Mesothelial cell of epicardium (in vitro differentiated cells): ENCODE results near the gene STN1. TPM values are rescaled to one million over a fixed set of nuclear protein-coding genes. Genes with fewer than 3 reads are reported as not detected.

Experiments
- DNase-seq, 2 experiments: peaks; one replicate each; pipeline ENCODE4 v3.0.0; 2021; ENCODE audit warnings: low spot score in 2 of 2; ENCODE audit not compliant: unreplicated experiment in 2 of 2
- H3K27ac Mint-ChIP-seq: 2 replicates; pipeline ENCODE4 v1.8.0; 2021; ENCODE audit warnings: mixed read lengths
- H3K27me3 Mint-ChIP-seq: 2 replicates; pipeline ENCODE4 v1.8.0; 2021; ENCODE audit warnings: low read depth, mixed read lengths
- H3K36me3 Mint-ChIP-seq: 2 replicates; pipeline ENCODE4 v1.8.0; 2021; ENCODE audit warnings: mixed read lengths
- H3K4me1 Mint-ChIP-seq: 2 replicates; pipeline ENCODE4 v1.8.0; 2021; ENCODE audit warnings: mixed read lengths
- H3K4me3 Mint-ChIP-seq: 2 replicates; pipeline ENCODE4 v1.8.0; 2021; ENCODE audit warnings: mild to moderate bottlenecking, moderate library complexity, mixed read lengths
- H3K9me3 Mint-ChIP-seq: 2 replicates; pipeline ENCODE4 v1.8.0; 2021; ENCODE audit warnings: mixed read lengths
- CTCF ChIP-seq: fragments of 200-600 bp; sonication (generic); IDR thresholded peaks from one replicate; pipeline ENCODE4 v1.5.0; 2021; ENCODE audit warnings: antibody characterized with exemption; ENCODE audit not compliant: unreplicated experiment
- total RNA-seq: library from RNA; stranded (reverse); gene quantifications from 3 replicates; pipeline ENCODE4 v1.2.1, GENCODE V29; 2021

The STN1 gene
- total RNA-seq, 1 donor from 2014 or later = 14.2 TPM

DNA sequence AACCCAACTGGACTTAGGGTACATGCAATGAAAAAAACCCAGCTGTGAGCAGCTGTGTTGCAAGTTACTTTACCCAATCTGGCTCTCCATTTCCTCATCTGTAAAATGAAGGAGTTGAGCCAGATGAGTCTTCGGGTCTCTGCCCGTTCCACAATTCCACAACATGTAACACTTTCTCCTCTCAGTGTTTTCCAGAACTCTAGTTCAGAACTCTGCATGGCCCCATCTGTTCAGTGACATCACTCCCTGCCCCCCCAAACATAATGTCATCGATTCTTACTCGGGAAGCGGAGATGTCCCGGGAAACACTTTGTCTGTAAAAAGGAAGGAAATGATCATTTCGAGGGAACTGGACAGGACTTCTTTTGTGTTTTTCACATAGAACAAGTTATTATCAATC is 65.1 kb downstream of the STN1 start:
- no peaks in the 10 kb centered on the region for H3K27me3 Mint-ChIP-seq
- no peak overlapping the region for H3K27ac Mint-ChIP-seq
- no peak for TF ChIP-seq CTCF
- H3K4me3 Mint-ChIP-seq = no peak overlapping the region
- H3K9me3 Mint-ChIP-seq = no peaks in the 10 kb centered on the region
- H3K36me3 Mint-ChIP-seq = no peaks in the 10 kb centered on the region
- no peak for DNase-seq
- peaks cover 43% of the 10 kb centered on the region for H3K4me1 Mint-ChIP-seq

DNA sequence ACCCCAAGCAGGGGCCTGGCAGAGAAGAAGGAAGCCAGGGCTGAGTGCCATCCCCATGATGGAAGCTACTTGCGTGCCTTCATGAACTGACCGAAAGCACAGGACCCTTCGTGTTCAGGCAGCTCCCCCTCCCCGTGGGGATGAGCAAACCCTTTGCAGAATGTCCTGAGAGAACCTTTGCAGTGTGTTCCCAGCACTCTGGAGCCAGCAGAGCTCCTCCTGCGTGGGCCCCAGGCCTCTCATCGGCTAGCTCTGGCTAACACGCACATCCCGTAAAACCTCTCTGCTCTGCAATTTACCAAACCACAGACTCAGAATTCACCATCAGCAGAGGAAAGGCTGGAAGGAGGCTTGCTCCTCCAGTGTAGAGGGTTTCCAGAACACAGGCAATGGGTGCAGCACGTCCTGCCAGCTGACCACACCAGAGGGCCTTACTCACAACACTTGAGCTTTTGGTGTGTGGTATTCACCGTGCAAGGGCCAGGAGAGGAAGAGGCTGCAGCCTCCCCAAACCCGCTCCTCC is 65.7 kb downstream of the STN1 start:
- H3K4me3 Mint-ChIP-seq = no peak overlapping the region
- peaks cover 43% of the 10 kb centered on the region for H3K4me1 Mint-ChIP-seq
- DNase-seq = no peak
- no peaks in the 10 kb centered on the region for H3K36me3 Mint-ChIP-seq
- TF ChIP-seq CTCF = no peak
- no peaks in the 10 kb centered on the region for H3K27me3 Mint-ChIP-seq
- H3K9me3 Mint-ChIP-seq = no peaks in the 10 kb centered on the region
- H3K27ac Mint-ChIP-seq = no peak overlapping the region

- no peak for DNase-seq
- H3K27me3 Mint-ChIP-seq = no peaks in the 10 kb centered on the region
- H3K4me3 Mint-ChIP-seq = no peak overlapping the region
- no peak for TF ChIP-seq CTCF
- H3K36me3 Mint-ChIP-seq = no peaks in the 10 kb centered on the region
- H3K4me1 Mint-ChIP-seq = peaks cover 34% of the 10 kb centered on the region
- H3K27ac Mint-ChIP-seq = no peak overlapping the region
- H3K9me3 Mint-ChIP-seq = no peaks in the 10 kb centered on the region
Measured at GRCh38 chr10:103851261-103851660, 66.7 kb downstream of the STN1 start.

GRCh38 chr10:103850572-103850895 is 67.5 kb downstream of the STN1 start:
- no peak for DNase-seq
- H3K27me3 Mint-ChIP-seq = no peaks in the 10 kb centered on the region
- H3K36me3 Mint-ChIP-seq = no peaks in the 10 kb centered on the region
- H3K9me3 Mint-ChIP-seq = no peaks in the 10 kb centered on the region
- H3K4me3 Mint-ChIP-seq = no peak overlapping the region
- H3K4me1 Mint-ChIP-seq = peaks cover 29% of the 10 kb centered on the region
- no peak overlapping the region for H3K27ac Mint-ChIP-seq
- TF ChIP-seq CTCF = no peak

GRCh38 chr10:103849880-103850571 is 68.0 kb downstream of the STN1 start:
- Mint-ChIP-seq H3K27me3 (no peaks in the 10 kb centered on the region), H3K27ac (no peak overlapping the region), H3K4me3 (no peak overlapping the region), H3K4me1 (peaks cover 29% of the 10 kb centered on the region), H3K9me3 (no peaks in the 10 kb centered on the region), H3K36me3 (no peaks in the 10 kb centered on the region)
- no peak for TF ChIP-seq CTCF
- no peak for DNase-seq
